Limb (tissue), 2 donors: ENCODE measurements around the gene WRAP73.

Source experiments
- DNase-seq, 2 donors: peaks; one replicate each; pipeline ENCODE4 v3.0.0-alpha.2; 2016; ENCODE audit errors: extremely low spot score in 2 of 2

Gene WRAP73

GRCh38 chr1:3614755-3615742 lies 34.9 kb downstream of the WRAP73 start:
- DNase-seq: no peak

GRCh38 chr1:3612123-3612522 lies 37.8 kb downstream of the WRAP73 start:
- DNase-seq: no peak

GRCh38 chr1:3611170-3612019 lies 38.5 kb downstream of the WRAP73 start, which contains the start of gene MEGF6:
TSS of gene MEGF6 (minus strand) at chr1:3611508. CDS start at chr1:3611268, 240 bp downstream.
- peak; percentile 84 to 95 for DNase-seq

GRCh38 chr1:3610527-3611169 lies 39.3 kb downstream of the WRAP73 start:
- DNase-seq: peak; percentile 51 to 84

GRCh38 chr1:3609769-3610526 lies 40.0 kb downstream of the WRAP73 start:
- no peak for DNase-seq

GRCh38 chr1:3609016-3609768 lies 40.7 kb downstream of the WRAP73 start:
- no peak for DNase-seq

GRCh38 chr1:3608154-3608553 lies 41.7 kb downstream of the WRAP73 start:
- DNase-seq: no peak

- DNase-seq: no peak
Measured at GRCh38 chr1:3607703-3608065, 42.2 kb downstream of the WRAP73 start.

GRCh38 chr1:3606779-3607702 lies 42.9 kb downstream of the WRAP73 start:
- no peak for DNase-seq

- DNase-seq: no peak
Measured at GRCh38 chr1:3604997-3605823, 44.7 kb downstream of the WRAP73 start.

GRCh38 chr1:3604468-3604974 lies 45.4 kb downstream of the WRAP73 start:
- DNase-seq: no peak

GRCh38 chr1:3603571-3604467 lies 46.1 kb downstream of the WRAP73 start:
- DNase-seq: no peak

GRCh38 chr1:3603156-3603555 lies 46.7 kb downstream of the WRAP73 start:
- DNase-seq: no peak

- no peak for DNase-seq
Measured at GRCh38 chr1:3602375-3602774, 47.5 kb downstream of the WRAP73 start.

- DNase-seq: no peak
Measured at GRCh38 chr1:3601743-3602142, 48.2 kb downstream of the WRAP73 start.

- DNase-seq: no peak
Measured at GRCh38 chr1:3600354-3600753, 49.5 kb downstream of the WRAP73 start.

- no peak for DNase-seq
Measured at GRCh38 chr1:3599816-3600215, 50.1 kb downstream of the WRAP73 start.
